ENCODE data around the gene DSG4. TPM values are rescaled to one million over a fixed set of nuclear protein-coding genes. Genes with fewer than 3 reads are reported as not detected.
"Not testable (repeated sequence)": the region's sequence is repeated elsewhere in the genome, so short reads cannot be mapped to it uniquely, and the experiment has no call there.

Gene DSG4
- total RNA-seq (2014; rRNA removed; shearing (Covaris generic)) = not detected in 2 replicates
- polyA plus RNA-seq (2015; cell fraction: cytosol; rRNA removed) = not detected in 2 replicates
- not detected in 2 replicates for polyA plus RNA-seq (2015; cell fraction: nucleus; rRNA removed)

GRCh38 chr18:31376477-31376876 is at the start of gene DSG4:
TSS of gene DSG4 (plus strand) at chr18:31376777. CDS start at chr18:31376912, 135 bp downstream.
- DNase-seq (ENCODE audit: low read depth, low spot score) = no peak
- in situ Hi-C loops (cut with HindIII; ENCODE audit: low pct_unique_long_range_greater_than_20kb, low sequenced_read_pairs) = no loop called here

GRCh38 chr18:31329787-31330438 is 46.7 kb upstream of the DSG4 start:
- DNase-seq (ENCODE audit: low read depth, low spot score) = no peak
- in situ Hi-C loops (cut with HindIII; ENCODE audit: low pct_unique_long_range_greater_than_20kb, low sequenced_read_pairs) = no loop called here

GRCh38 chr18:31343454-31343853 is 33.1 kb upstream of the DSG4 start:
- in situ Hi-C loops (cut with HindIII; ENCODE audit: low pct_unique_long_range_greater_than_20kb, low sequenced_read_pairs) = no loop called here
- no peak for DNase-seq (ENCODE audit: low read depth, low spot score)

GRCh38 chr18:31353336-31353735 is 23.2 kb upstream of the DSG4 start:
- in situ Hi-C loops (cut with HindIII; ENCODE audit: low pct_unique_long_range_greater_than_20kb, low sequenced_read_pairs) = not testable (repeated sequence)

GRCh38 chr18:31354990-31355389 is 21.6 kb upstream of the DSG4 start:
- no peak for DNase-seq (ENCODE audit: low read depth, low spot score)
- in situ Hi-C loops (cut with HindIII; ENCODE audit: low pct_unique_long_range_greater_than_20kb, low sequenced_read_pairs) = no loop called here

More at GRCh38 chr18:31353336-31353735, 23.2 kb upstream of the DSG4 start:
- DNase-seq (ENCODE audit: low read depth, low spot score) = not testable (repeated sequence)

DNA sequence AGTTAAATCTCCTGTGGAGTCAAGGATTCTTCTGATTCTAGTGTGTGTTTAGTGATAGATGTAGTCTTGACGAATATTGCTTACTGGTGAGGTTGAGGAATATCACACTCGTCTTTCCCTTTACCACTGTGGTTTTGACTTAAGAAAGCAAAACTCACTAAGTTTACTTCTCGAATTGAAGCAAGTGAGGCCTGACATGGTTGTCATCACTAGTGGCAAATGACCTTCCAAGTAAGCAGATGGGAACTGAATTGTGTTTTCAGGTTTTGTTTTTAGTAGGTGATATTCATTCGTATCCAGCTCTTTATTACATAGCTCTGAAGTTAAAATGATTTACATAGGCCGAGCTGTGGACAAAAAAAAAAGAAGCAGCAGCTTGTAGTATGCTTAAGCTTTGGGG is 20.6 kb upstream of the DSG4 start:
- in situ Hi-C loops (cut with HindIII; ENCODE audit: low pct_unique_long_range_greater_than_20kb, low sequenced_read_pairs) = no loop called here
- DNase-seq (ENCODE audit: low read depth, low spot score) = no peak

GRCh38 chr18:31364190-31364589 is 12.4 kb upstream of the DSG4 start:
- in situ Hi-C loops (cut with HindIII; ENCODE audit: low pct_unique_long_range_greater_than_20kb, low sequenced_read_pairs) = no loop called here
- DNase-seq (ENCODE audit: low read depth, low spot score) = no peak

DNA sequence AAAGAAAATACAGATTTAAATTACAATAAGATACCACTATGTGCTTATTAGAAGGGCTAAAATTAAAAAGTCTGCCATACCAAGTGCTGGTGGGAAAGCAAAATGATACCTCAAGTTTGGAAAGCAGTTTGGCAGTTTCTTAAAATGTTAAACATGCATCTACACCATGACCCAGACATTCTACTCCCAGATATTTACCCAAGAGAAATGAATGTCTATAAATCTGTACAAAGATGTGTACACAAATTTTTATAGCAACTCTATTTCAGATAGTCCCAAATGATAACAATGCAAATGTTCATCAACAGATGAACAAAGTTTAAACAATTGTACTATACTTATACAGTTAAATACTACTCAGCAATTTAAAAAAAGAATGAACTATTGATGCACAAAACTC is 7.1 kb upstream of the DSG4 start:
- in situ Hi-C loops (cut with HindIII; ENCODE audit: low pct_unique_long_range_greater_than_20kb, low sequenced_read_pairs) = no loop called here
- no peak for DNase-seq (ENCODE audit: low read depth, low spot score)

- in situ Hi-C loops (cut with HindIII; ENCODE audit: low pct_unique_long_range_greater_than_20kb, low sequenced_read_pairs) = no loop called here
Measured at GRCh38 chr18:31371989-31372388, 4.6 kb upstream of the DSG4 start.

DNA sequence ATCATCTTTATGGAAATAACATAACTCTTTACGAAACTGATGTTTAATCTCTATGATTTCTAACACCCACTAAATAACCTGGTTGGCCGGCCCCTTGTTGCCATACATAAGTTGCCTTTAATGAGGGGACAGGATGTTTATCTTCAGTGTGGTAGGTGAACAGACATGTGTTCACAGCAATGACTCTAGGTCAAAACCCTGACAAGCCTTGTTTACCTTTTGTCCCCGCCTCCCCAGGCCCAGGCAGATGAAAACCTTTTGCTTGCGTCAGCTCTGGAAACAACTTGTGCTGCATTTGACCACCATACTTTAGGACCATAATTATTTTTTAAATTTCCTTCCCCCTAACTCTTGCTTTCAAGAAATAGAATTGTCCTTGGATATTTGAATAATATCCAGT is 2.9 kb upstream of the DSG4 start:
- no peak for DNase-seq (ENCODE audit: low read depth, low spot score)
- in situ Hi-C loops (cut with HindIII; ENCODE audit: low pct_unique_long_range_greater_than_20kb, low sequenced_read_pairs) = no loop called here

More at GRCh38 chr18:31371989-31372388, 4.6 kb upstream of the DSG4 start:
- no peak for DNase-seq (ENCODE audit: low read depth, low spot score)

DNA sequence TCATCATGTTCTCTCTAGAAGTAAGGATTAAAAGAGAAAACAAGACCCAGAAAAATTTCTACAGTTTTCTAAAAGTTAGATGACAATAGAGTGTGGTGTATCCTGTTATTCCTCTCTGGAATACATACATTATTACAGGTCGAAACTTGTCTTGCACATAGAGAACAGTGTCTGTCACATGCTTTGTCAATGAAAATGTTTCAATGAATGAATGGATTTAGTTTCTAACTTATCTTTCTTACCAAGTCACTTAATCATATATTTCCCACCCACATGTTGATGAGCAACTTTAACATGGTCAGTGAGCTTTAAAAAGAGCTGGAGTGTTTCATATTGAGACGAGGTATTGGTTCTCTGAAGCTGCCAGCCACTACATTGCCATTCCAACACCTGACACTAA is 4.3 kb downstream of the DSG4 start:
- no peak for DNase-seq (ENCODE audit: low read depth, low spot score)
- in situ Hi-C loops (cut with HindIII; ENCODE audit: low pct_unique_long_range_greater_than_20kb, low sequenced_read_pairs) = no loop called here

GRCh38 chr18:31382107-31382506 is 5.5 kb downstream of the DSG4 start:
- no peak for DNase-seq (ENCODE audit: low read depth, low spot score)
- in situ Hi-C loops (cut with HindIII; ENCODE audit: low pct_unique_long_range_greater_than_20kb, low sequenced_read_pairs) = no loop called here

GRCh38 chr18:31386741-31387140 is 10.2 kb downstream of the DSG4 start:
- in situ Hi-C loops (cut with HindIII; ENCODE audit: low pct_unique_long_range_greater_than_20kb, low sequenced_read_pairs) = no loop called here
- peak; percentile 6 for DNase-seq (ENCODE audit: low read depth, low spot score)

GRCh38 chr18:31393286-31393685 is 16.7 kb downstream of the DSG4 start:
- in situ Hi-C loops (cut with HindIII; ENCODE audit: low pct_unique_long_range_greater_than_20kb, low sequenced_read_pairs) = no loop called here
- no peak for DNase-seq (ENCODE audit: low read depth, low spot score)

DNA sequence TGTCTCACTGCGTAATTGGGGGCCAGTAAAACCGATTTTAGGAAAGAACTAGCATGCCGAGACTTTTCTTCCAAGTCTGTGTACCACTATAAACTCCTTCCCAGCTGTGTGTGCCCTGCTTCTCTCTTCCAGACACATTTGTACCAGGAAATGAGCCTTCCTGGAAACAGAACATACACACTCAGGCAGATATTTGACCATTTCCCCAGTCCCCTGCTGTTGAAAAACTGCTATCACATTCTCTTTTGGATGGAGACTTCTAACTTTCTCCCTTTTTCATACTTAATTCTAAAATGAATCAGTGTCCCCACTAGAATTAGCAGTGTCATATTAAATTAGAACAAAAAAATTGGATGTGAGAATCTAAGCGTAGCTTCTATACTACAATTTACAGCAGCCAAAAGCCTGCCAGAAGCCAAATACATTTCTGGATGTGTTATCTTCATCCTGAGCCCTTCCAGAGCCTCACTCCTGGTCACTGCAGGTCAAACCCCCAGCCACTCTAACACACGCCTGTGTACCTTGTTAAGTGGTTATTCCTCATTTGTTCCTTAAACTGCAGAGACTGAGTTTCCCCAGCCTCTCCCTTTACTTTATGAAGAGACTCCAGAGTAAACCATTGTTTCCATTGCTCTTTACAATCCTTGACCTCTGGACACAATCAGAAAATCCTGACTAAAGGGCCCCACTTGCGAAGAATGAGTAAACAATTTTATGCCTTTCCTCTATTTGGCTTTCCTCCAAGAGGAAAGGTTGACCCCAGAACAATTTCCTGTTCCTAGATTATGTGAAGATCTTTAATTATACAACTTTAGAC is 20.4 kb downstream of the DSG4 start:
- DNase-seq (ENCODE audit: low read depth, low spot score) = no peak
- in situ Hi-C loops (cut with HindIII; ENCODE audit: low pct_unique_long_range_greater_than_20kb, low sequenced_read_pairs) = no loop called here

DNA sequence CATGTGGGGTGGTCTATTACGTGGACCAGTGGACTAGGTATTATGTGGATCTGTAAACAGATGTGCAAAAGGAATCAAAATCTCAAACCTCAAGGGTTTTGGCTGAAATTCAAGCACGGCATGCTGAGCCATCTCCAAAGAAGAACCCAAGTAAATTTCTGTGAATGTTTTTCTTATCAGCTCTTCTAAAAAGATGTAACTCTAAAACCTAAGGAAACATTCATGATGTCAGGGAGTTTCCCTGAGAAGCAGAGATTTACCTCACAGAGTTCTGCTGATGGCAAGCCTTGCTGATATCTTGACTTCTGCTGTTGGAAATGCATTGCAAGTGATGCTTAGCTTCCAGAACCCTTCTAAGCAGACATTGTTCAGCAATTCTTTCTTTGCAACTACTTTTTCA is 21.6 kb downstream of the DSG4 start:
- in situ Hi-C loops (cut with HindIII; ENCODE audit: low pct_unique_long_range_greater_than_20kb, low sequenced_read_pairs) = no loop called here
- no peak for DNase-seq (ENCODE audit: low read depth, low spot score)

GRCh38 chr18:31399306-31400032 is 22.9 kb downstream of the DSG4 start:
- in situ Hi-C loops (cut with HindIII; ENCODE audit: low pct_unique_long_range_greater_than_20kb, low sequenced_read_pairs) = no loop called here
- no peak for DNase-seq (ENCODE audit: low read depth, low spot score)

Data from SK-MEL-5 (cell line).